HCT116 (cell line): ENCODE measurements around the gene SFTPB. TPM values are rescaled to one million over a fixed set of nuclear protein-coding genes. Genes with fewer than 3 reads are reported as not detected.
A peak's percentile ranks its signal among the peaks of the same experiment; 100 is the strongest.

Experiments
- ATAC-seq: fragments of 200-7000 bp; cut with Tn5 transposase; 2 replicates; pipeline ENCODE4 v1.9.1; 2020; ENCODE audit warnings: mild to moderate bottlenecking, moderate library complexity
- BruUV-seq: library from RNA; stranded (reverse); fragments of 400-500 nt; replicated peaks from 2 replicates; lab custom pipeline; 2021; lab: Mats Ljungman, UMichigan
- CTCF ChIA-PET: fragments of 300-600 bp; sonication (Branson Sonifier 250); formaldehyde crosslinking; loops from one replicate; lab custom pipeline; 2021; ENCODE audit warnings: antibody characterized with exemption; lab: Charles Lee
- POLR2A ChIA-PET: fragments of 300-600, 350-600 bp; sonication (Branson Sonifier 250); formaldehyde crosslinking; loops from one replicate; lab custom pipeline; 2021; ENCODE audit warnings: antibody characterized with exemption; lab: Charles Lee
- RAD21 ChIA-PET, 2 experiments: fragments of 300-600 bp; sonication (Branson Sonifier 250); formaldehyde crosslinking; loops; one replicate each; lab custom pipeline; 2023; ENCODE audit warnings: low total read pairs in 2 of 2; ENCODE audit not compliant: uncharacterized antibody in 2 of 2, unreplicated experiment in 2 of 2, low non-redundant PET in 1 of 2; lab: Charles Lee
- DNase-seq: peaks from one replicate; pipeline ENCODE4 v3.0.0-alpha.2; 2010; ENCODE audit warnings: low read depth, low spot score
- H2AFZ ChIP-seq: fragments of 200-600 bp; shearing (Covaris generic), sonication (generic); 2 replicates; pipeline ENCODE4 v1.6.1; 2017; ENCODE audit warnings: low read depth, mixed run types, mixed read lengths, antibody characterized with exemption, low read length; ENCODE audit not compliant: poor library complexity, severe bottlenecking
- H3K27ac ChIP-seq: 2 replicates; pipeline ENCODE4 v1.5.1; 2012; ENCODE audit warnings: low read depth, low read length
- H3K27me3 ChIP-seq: fragments of 200-600 bp; sonication (generic); 2 replicates; pipeline ENCODE4 v1.6.1; 2016; ENCODE audit warnings: mixed run types, low read length, mixed read lengths; ENCODE audit not compliant: insufficient read depth
- H3K36me3 ChIP-seq, 2 experiments: fragments of 200-500 bp in 1 of 2; fragments of 200-600 bp in 1 of 2; sonication (Bioruptor generic) in 1 of 2; sonication (generic) in 1 of 2; 2 replicates each; pipeline versions ENCODE4 v1.5.1 to v1.6.1; 2014 to 2016; ENCODE audit warnings: low read length in 2 of 2, inconsistent platforms in 1 of 2, mixed read lengths in 1 of 2, mixed run types in 1 of 2; ENCODE audit not compliant: insufficient read depth in 2 of 2, control insufficient read depth in 1 of 2
- H3K4me1 ChIP-seq, 2 experiments: fragments of 200-600 bp in 1 of 2; sonication (generic) in 1 of 2; 2 replicates each; pipeline versions ENCODE4 v1.5.1 to v1.6.1; 2012 to 2017; ENCODE audit warnings: low read length in 2 of 2, inconsistent platforms in 1 of 2, mild to moderate bottlenecking in 1 of 2, mixed read lengths in 1 of 2, mixed run types in 1 of 2, moderate library complexity in 1 of 2; ENCODE audit not compliant: insufficient read depth in 2 of 2, control insufficient read depth in 1 of 2
- H3K4me2 ChIP-seq: fragments of 200-600 bp; sonication (generic); 2 replicates; pipeline ENCODE4 v1.6.1; 2017; ENCODE audit warnings: mixed run types, low read length, mixed read lengths
- H3K4me3 ChIP-seq, 2 experiments: fragments of 200-600 bp in 1 of 2; sonication (generic) in 1 of 2; replicated peaks in 1 of 2; 2 replicates each; pipeline ENCODE4 v1.5.1; 2011 to 2016; ENCODE audit warnings: low read length in 2 of 2, control low read depth in 1 of 2, low read depth in 1 of 2, mild to moderate bottlenecking in 1 of 2, mixed read lengths in 1 of 2, mixed run types in 1 of 2
- H3K79me2 ChIP-seq: fragments of 200-600 bp; sonication (generic); 2 replicates; pipeline ENCODE4 v1.6.1; 2017; ENCODE audit warnings: mild to moderate bottlenecking, mixed run types, low read length, moderate library complexity, mixed read lengths; ENCODE audit not compliant: insufficient read depth
- H3K9ac ChIP-seq: fragments of 200-600 bp; sonication (generic); 2 replicates; pipeline ENCODE4 v1.6.1; 2016; ENCODE audit warnings: low read length, mixed read lengths
- H3K9me2 ChIP-seq: fragments of 200-600 bp; sonication (generic), shearing (Covaris generic); 2 replicates; pipeline ENCODE4 v1.6.1; 2017; ENCODE audit warnings: mixed run types, mild to moderate bottlenecking, moderate library complexity; ENCODE audit not compliant: insufficient read depth
- H3K9me3 ChIP-seq, 2 experiments: fragments of 200-500 bp in 1 of 2; fragments of 200-600 bp in 1 of 2; sonication (Bioruptor generic) in 1 of 2; sonication (generic) in 1 of 2; 2 replicates each; pipeline ENCODE4 v1.6.1; 2014 to 2017; ENCODE audit warnings: low read length in 2 of 2, mixed read lengths in 2 of 2, inconsistent platforms in 1 of 2, low read depth in 1 of 2, mild to moderate bottlenecking in 1 of 2, mixed run types in 1 of 2, moderate library complexity in 1 of 2; ENCODE audit not compliant: control insufficient read depth in 1 of 2, insufficient read depth in 1 of 2
- H4K20me1 ChIP-seq: fragments of 200-600 bp; sonication (generic), shearing (Covaris generic); 2 replicates; pipeline ENCODE4 v1.6.1; 2017; ENCODE audit warnings: mixed run types, mild to moderate bottlenecking, moderate library complexity; ENCODE audit not compliant: insufficient read depth
- CBX3 ChIP-seq: IDR thresholded peaks from 2 replicates; pipeline ENCODE4 v1.6.1; 2012; ENCODE audit warnings: low read depth
- EGR1 ChIP-seq: IDR thresholded peaks from 2 replicates; pipeline ENCODE4 v1.6.1; 2012; ENCODE audit warnings: low read depth
- ELF1 ChIP-seq: IDR thresholded peaks from 2 replicates; pipeline ENCODE4 v1.6.1; 2012; ENCODE audit warnings: low read depth, borderline replicate concordance
- EZH2phosphoT487 ChIP-seq: fragments of 200-600 bp; IDR thresholded peaks from 2 replicates; pipeline ENCODE4 v1.6.1; 2018; ENCODE audit warnings: antibody characterized with exemption, borderline replicate concordance
- JUND ChIP-seq: IDR thresholded peaks from 2 replicates; pipeline ENCODE4 v1.6.1; 2012
- POLR2AphosphoS5 ChIP-seq: IDR thresholded peaks from 2 replicates; pipeline ENCODE4 v1.6.1; 2011; ENCODE audit warnings: mild to moderate bottlenecking, low read depth, low read length, moderate library complexity
- SIN3A ChIP-seq: IDR thresholded peaks from 2 replicates; pipeline ENCODE4 v1.6.1; 2012; ENCODE audit warnings: low read depth
- TCF7L2 ChIP-seq: IDR thresholded peaks from 2 replicates; pipeline ENCODE4 v1.7.0; 2011; ENCODE audit warnings: borderline replicate concordance, inconsistent platforms; ENCODE audit not compliant: insufficient read depth, insufficient read length; ENCODE audit errors: extremely low read depth
- ZNF274 ChIP-seq: fragments of 200-500 bp; sonication (Bioruptor generic); IDR thresholded peaks from 2 replicates; pipeline ENCODE4 v1.6.1; 2014; ENCODE audit warnings: mild to moderate bottlenecking, low read depth, low read length, inconsistent platforms
- intact Hi-C: fragments of 100-400 bp; cut with micrococcal nuclease; formaldehyde crosslinking; loops from 2 replicates; pipeline ENCODE4 v1.10.0; 2022
- total RNA-seq: library from RNA; stranded (reverse); gene quantifications from one replicate; pipeline ENCODE4 v1.2.1, GENCODE V29; 2021; ENCODE audit not compliant: unreplicated experiment
- TF ChIP-seq, protein P1 (sequence below): IDR thresholded peaks from 2 replicates; pipeline ENCODE4 v1.6.1; 2011; ENCODE audit warnings: mild to moderate bottlenecking, low read length, moderate library complexity; ENCODE audit not compliant: insufficient replicate concordance; ENCODE audit errors: extremely low read depth

Gene SFTPB
- total RNA-seq, 1 experiment from 2014 or later: 13.3 TPM

DNA sequence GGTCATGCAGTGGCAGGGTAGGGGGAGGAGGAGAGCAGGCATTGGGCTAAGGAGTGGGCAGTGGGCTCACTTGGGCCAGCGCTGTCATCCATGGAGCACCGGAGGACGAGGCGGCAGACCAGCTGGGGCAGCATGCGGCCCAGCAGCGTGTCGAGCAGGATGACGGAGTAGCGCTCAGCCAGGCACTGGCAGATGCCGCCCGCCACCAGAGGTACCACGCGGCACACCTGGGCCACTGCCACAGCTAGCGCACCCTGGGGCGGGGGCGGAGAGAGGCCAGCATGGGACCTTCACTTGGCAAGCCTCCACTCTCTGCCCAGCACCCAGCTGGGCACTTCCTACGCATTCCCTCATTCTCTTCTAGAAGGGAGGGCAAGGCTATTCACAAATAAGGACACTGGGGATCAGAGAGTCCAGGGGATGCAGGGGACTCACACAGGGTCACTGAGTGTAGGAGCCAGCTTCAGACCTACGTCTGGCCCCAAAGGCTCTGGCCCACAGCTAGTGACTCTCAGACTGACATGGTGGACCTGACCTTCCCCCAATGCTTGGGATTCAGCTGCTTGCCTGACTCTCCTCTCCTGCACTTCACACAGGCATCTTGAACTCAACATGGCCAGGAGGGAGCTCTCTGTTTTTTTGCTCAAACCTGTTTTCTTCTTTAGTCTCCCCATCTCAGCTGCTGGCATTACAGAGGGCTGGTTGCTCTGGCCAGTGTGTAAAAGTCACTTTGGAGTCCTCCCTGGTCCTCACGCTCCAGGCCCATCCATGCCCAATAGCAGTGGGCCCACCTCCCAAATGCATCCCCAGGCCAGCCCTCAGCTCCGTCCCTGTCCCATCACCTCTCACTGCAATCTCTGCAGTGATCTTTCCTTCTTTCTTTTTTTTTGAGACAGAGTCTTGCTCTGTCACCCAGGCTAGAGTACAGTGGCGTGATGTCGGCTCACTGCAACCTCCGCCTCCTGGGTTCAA lies 4.1 kb downstream of the SFTPB start:
- ChIA-PET POLR2A (no interaction called here), CTCF (interaction anchor here (1.0 kb wide), 1 partner anchor 15 kb away, joined by 3 read pairs; no protein-coding TSS in a partner anchor), RAD21 (no interaction called here)
- Histone ChIP-seq H3K79me2 (no peaks in the 10 kb centered on the region), H3K27me3 (no peaks in the 10 kb centered on the region), H4K20me1 (no peaks in the 10 kb centered on the region), H2AFZ (no peak overlapping the region), H3K4me2 (no peak overlapping the region), H3K9me2 (no peaks in the 10 kb centered on the region), H3K9ac (no peak overlapping the region), H3K4me3 (no peak overlapping the region), H3K36me3 (no peaks in the 10 kb centered on the region), H3K9me3 (no peaks in the 10 kb centered on the region), H3K4me1 (peaks cover 0 to 15% of the 10 kb centered on the region in 2 experiments; a peak in 2 of 4 replicates), H3K27ac (no peak overlapping the region)
- no TSS peak for BruUV-seq
- DNase-seq (no peak), ATAC-seq (no peak)
- TF ChIP-seq EGR1: no peak
- no peak for TF ChIP-seq POLR2AphosphoS5
- no peak for TF ChIP-seq ELF1
- no peak for TF ChIP-seq CBX3
- intact Hi-C loops: no loop called here

DNA sequence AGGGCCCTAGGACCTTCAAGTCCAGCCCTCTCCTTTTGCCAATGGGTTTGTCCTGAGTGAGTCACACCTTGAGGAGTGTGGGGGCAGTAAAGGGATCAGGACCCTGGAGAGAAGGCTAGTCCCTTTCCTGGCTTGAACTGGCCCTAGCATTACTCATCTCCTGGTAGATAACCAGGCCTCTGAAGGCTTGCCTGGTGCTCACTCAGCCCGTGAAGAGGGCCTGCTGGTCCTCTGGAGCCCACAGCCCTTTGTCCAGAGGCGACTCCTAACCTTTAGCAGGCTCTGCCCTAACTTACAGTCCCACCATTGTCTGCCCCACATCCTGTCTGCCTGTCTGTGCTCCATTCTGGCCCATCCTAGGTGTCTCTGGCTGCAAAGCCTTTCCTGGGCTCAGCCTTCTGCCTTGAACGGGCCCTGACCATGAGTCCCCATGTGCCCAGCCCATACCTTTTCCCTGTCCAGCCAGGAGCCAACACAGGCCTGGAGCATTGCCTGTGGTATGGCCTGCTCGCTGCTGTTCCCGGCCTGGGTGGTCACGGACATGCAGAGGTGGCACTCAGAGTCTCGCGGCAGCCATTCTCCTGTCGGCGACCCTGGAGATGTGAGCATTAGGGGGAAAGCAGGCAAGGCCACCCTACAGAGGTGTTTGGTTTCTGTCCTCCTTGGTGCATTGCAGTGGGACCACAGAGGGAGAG lies 5.0 kb downstream of the SFTPB start:
- peaks cover 0 to 15% of the 10 kb centered on the region in 2 experiments; a peak in 2 of 4 replicates for H3K4me1 ChIP-seq
- peak; percentile 35 for DNase-seq
- H3K36me3 ChIP-seq: no peaks in the 10 kb centered on the region
- no peak overlapping the region for H3K27ac ChIP-seq
- H3K9me3 ChIP-seq: no peaks in the 10 kb centered on the region
- intact Hi-C loops: no loop called here
- CTCF ChIA-PET: interaction anchor here (0.7 to 1.0 kb wide), 2 partner anchors 16 kb away, joined by 3 to 4 read pairs; no protein-coding TSS in a partner anchor
- ATAC-seq: peak; percentile 72
- POLR2A ChIA-PET: no interaction called here
- H4K20me1 ChIP-seq: no peaks in the 10 kb centered on the region
- no peaks in the 10 kb centered on the region for H3K79me2 ChIP-seq
- no peak overlapping the region for H2AFZ ChIP-seq
- no peak overlapping the region for H3K4me3 ChIP-seq
- RAD21 ChIA-PET: no interaction called here
- no peaks in the 10 kb centered on the region for H3K27me3 ChIP-seq
- TF ChIP-seq CBX3 (no peak), ZNF274 (no peak), SIN3A (no peak), JUND (no peak), EZH2phosphoT487 (no peak), TCF7L2 (no peak), POLR2AphosphoS5 (no peak)
- TF ChIP-seq, protein P1, sequence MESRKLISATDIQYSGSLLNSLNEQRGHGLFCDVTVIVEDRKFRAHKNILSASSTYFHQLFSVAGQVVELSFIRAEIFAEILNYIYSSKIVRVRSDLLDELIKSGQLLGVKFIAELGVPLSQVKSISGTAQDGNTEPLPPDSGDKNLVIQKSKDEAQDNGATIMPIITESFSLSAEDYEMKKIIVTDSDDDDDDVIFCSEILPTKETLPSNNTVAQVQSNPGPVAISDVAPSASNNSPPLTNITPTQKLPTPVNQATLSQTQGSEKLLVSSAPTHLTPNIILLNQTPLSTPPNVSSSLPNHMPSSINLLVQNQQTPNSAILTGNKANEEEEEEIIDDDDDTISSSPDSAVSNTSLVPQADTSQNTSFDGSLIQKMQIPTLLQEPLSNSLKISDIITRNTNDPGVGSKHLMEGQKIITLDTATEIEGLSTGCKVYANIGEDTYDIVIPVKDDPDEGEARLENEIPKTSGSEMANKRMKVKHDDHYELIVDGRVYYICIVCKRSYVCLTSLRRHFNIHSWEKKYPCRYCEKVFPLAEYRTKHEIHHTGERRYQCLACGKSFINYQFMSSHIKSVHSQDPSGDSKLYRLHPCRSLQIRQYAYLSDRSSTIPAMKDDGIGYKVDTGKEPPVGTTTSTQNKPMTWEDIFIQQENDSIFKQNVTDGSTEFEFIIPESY: no peak
- TF ChIP-seq, all 23 proteins: peak for 0
- Histone ChIP-seq H3K9ac (no peak overlapping the region), H3K9me2 (no peaks in the 10 kb centered on the region), H3K4me2 (no peak overlapping the region; the same call in 1 of the 2 replicates)
- no TSS peak for BruUV-seq
